ENCODE measurements around the gene OR6P1.

The OR6P1 gene, protein sequence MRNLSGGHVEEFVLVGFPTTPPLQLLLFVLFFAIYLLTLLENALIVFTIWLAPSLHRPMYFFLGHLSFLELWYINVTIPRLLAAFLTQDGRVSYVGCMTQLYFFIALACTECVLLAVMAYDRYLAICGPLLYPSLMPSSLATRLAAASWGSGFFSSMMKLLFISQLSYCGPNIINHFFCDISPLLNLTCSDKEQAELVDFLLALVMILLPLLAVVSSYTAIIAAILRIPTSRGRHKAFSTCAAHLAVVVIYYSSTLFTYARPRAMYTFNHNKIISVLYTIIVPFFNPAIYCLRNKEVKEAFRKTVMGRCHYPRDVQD

DNA sequence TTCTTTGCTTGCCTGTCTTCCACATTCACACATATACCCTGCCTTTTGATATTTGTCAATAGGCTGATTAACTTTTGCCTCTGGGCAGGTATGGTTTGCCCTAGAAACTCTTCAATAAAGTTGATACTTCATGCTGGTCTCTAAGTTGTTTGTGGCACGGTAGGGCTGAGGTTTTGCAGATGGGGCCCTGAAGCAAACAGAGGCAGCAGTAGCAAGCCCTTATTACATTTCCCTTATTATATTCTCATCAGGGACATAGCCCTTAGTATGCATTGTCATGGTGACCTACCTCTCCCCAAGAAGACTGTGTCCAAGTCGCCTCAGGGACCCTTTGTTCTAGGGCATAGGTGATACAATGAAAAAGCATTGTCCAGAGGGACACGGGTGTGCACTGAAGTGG, at the start of gene OR6P1:
TSS of gene OR6P1 (minus strand) at position 101 of the 400 bp plus-strand sequence. CDS start 6,976 bp downstream, outside the sequence.
- DNase-seq (ENCODE audit: low read depth) = no peak

DNA sequence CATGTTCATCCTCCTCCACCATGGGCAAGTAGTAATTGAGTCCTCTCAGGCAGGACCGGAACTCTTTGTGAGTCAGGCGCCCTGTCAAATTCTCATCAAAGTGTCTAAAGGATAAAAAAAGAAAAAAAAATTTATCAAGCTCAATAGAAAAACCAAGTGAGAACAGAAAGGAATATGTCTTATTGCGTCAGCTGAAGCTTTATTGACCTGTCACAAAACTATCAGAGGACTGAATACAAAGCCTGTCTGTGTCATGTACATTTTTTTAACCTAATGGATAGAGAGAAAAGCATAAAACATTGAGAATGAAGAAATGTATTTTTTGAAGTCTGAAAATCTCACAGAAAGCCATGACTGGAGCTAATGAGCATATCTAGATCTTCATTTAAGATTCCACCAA, 43.4 kb upstream of the OR6P1 start:
- no peak for DNase-seq (ENCODE audit: low read depth)

DNA sequence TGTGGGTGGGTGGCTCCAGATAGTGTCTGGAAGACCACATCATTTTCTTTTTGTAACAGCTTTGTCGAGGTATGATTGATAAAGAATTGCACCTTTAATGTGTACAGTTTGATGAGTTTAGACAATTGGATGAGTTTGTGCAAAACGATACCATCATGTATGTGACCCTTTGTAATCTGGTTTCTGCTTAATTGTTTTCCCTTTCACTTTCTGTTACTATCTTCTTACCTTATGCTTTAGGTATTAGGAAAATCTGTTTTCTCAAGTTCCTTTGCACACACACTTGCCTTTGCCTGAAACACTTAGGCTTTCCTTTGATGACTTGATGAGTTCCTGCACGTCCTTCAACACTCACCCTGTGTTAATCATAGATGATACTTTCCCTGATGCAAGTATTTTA, 41.5 kb upstream of the OR6P1 start:
- DNase-seq (ENCODE audit: low read depth) = no peak

DNA sequence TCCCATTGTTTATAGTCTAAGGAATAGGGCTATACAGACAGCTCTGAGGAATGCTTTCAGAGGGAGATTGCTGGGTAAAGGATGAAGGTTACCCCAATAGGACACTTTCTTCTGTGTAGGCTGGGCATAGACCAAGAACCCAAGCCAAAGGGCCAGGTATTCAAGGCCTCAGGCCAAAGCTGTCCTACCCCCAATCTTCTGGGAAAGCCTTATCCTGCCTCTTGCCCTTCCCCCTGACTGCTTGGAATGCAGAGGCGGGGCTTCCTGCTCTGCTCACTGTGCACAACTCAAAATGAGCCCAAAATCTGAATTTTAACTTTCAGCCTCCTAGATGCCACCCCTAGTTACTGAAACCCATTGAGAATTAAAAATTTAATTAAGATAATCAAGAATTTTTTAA, 36.9 kb upstream of the OR6P1 start:
- DNase-seq (ENCODE audit: low read depth) = no peak

DNA sequence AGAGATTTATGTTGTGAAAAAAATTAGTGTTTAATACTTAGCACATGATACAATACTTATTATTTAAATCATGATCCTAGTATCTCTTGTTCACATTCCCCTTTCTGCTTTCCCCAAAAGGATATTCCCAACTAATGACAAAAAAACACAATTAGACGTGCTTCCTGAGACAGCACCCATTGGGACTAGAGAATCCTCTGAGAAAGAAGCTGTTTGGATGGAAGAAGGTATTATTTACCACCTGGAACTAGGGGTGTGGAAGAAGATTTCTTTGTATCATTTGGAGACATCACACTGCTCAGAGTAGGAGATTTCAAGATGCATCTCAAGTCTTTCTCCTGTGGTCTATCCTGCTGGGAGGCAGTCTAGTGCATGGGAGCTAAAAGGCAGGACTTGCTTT, 34.6 kb upstream of the OR6P1 start, which contains the start of gene OR10Z1:
TSS of gene OR10Z1 (plus strand) at position 301 of the 400 bp plus-strand sequence. CDS start 1,171 bp downstream, outside the sequence.
- DNase-seq (ENCODE audit: low read depth) = no peak

DNA sequence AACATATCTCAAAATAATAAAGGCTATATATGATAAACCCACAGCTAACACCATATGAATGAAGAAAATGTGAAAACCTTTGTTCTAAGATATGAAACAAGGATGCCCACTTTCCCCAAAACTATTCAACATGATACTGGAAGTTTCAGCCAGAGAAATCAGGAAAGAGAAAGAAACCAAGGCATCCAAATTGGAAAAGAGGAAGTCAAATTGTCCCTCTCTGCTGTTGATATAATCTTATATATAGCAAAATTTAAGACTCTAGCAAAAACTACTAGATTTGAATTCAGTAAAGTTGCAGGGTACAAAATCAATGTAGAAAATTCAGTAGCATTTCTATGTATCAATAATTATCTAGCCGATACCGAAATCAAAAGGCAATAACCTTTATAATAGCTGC, 30.4 kb upstream of the OR6P1 start:
- no peak for DNase-seq (ENCODE audit: low read depth)

DNA sequence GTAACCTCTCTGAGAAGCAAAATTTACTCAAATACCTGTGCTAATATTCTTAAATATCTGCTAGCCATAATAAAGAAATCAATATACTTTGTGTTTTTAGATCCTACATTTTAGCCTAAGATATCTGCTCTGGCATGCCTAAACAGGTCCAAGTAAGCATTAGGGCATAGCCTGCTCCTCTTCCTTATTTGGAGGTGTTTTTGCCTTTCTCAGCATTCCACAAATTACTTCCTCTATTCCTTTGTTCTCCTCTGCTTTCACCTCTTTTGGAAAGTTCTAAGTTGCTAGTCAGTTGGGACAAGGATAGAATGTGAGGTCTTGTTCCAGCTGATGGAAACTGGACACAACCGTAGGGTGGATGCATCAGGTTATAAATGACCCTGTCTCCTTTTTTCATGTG, 16.6 kb upstream of the OR6P1 start:
- no peak for DNase-seq (ENCODE audit: low read depth)

DNA sequence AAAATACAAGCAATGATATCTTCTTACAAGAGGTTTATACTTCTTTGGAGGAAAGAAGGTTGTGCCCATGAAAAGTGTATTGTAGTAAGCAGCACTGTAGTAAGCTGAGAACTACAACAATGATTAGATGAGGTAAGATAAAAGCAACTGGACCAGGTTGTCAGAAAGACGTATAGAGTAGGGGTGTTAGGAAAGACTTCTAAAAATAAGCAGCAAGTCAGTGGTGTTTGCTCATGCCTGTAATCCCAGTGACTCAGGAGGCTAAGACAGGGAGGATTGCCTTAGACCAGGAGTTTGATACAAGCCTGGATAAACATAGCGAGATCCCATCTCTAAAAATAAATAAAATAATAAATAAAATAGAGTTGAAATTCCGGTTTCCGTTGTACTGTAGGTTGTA, 13.6 kb upstream of the OR6P1 start:
- DNase-seq (ENCODE audit: low read depth) = no peak

DNA sequence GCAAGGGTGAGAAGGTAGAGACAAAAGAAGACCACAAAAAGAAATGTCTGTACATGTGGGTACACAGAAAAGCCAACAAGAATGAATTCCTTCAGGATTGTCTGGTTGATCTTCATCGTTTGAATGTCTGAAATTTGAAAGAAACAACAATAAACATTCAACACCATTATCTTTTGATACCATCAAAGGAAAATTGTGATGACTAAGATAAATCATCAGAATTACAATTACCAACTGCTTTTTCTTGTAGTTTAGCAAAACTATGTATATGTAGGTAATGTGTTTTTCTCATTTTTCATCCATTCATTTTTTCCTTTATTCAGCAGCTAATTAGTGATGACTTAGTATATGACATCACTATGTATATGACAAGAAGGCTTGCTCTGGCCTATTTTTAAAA, 9.4 kb upstream of the OR6P1 start, which contains the start of gene OR10X1:
TSS of gene OR10X1 (minus strand) at position 167 of the 400 bp plus-strand sequence. CDS start at position 167, 0 bp downstream.
- DNase-seq (ENCODE audit: low read depth) = no peak

DNA sequence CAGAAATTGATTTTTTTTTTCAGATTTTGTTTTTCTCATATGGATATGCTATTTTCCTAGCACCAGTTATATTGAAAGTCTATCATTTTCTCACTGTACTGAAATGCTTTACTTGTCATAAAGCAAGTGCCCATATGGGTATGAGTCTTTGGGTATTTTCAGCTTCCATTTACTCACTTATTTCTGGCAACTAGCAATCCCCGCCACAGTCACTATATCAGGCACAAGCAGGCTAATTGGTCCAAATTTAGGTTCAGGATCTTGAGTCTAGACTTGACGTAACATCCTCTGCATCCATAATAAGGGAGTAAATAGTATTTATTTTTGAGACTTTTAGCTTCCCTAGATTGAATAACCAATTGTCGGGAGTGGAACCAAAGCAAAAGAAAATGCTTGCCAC, 7.2 kb upstream of the OR6P1 start:
- DNase-seq (ENCODE audit: low read depth) = no peak

DNA sequence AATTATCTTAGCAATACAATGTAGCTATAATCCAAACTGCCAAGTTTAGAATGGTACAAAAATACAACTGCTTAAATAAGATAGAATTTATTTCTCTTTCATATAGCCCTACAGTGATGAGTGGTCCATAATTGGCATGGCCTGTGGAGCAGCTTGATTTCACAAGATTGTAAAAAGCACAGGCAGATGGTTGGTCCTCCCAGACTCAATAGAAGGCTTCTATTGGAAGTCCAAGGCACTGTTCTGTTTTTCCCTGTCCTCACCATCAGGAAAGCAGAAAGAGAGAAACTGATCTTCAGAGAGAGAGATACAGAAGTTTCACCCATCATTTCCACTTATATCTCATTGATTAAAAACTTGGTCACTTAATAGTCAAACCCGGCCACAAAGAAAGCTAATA, 1.8 kb upstream of the OR6P1 start:
- DNase-seq (ENCODE audit: low read depth) = no peak

DNA sequence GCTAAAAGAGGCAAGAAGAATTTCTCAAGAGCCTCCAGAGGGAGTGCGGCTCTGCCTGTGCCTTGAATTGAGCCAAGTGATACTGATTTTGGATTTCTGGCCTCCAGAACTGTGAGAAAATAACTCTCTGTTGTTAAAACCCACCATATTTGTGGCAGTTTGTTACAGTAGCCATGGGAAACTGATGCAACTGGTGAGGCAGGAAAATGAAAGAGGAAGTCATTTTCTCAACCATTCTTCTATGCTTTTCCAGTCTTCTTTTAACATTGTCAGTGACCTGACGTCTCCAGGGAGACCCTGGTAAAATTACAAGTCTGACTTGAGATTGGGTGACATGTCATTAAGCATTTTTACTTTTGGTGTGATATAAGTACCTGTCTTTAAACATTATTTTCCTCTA, 5.8 kb downstream of the OR6P1 start:
- no peak for DNase-seq (ENCODE audit: low read depth)

DNA sequence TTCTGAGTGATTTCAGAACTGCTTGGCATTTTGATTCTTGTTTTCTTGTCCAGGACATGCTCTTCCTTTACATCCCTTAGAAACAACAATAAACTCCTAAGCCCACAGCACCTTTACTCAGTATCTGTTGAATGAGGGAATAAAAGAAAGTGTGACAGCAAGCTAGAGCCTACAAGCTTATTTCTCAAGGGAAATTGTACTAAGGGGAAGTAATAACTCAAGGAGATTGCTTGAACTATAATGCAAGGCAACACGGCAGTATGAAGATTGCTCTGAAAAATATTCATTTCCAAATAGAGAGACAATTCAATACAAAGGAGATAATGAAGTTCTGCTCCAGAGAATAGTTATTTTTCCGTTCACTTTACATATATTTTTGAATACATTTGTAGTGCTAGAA, 6.5 kb downstream of the OR6P1 start:
- DNase-seq (ENCODE audit: low read depth) = no peak

DNA sequence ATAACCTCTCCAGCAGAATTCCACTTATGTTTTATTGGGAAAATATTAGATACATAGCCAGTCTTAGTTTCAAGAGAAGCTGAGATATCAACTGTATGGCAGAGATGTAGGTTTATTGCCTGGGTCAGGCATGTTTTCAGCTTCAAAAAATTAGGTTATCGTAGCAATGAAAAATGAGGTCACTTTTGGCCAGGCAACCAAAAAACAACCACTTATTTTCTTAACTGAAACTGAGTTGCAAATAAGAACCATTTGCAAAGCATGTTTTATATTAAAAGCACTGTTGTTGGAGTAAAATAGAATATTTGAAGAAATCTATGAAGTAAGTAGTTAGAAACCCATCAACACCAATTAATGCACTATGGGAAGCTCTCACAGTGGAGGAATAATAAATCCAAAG, 10.7 kb downstream of the OR6P1 start:
- DNase-seq (ENCODE audit: low read depth) = no peak

DNA sequence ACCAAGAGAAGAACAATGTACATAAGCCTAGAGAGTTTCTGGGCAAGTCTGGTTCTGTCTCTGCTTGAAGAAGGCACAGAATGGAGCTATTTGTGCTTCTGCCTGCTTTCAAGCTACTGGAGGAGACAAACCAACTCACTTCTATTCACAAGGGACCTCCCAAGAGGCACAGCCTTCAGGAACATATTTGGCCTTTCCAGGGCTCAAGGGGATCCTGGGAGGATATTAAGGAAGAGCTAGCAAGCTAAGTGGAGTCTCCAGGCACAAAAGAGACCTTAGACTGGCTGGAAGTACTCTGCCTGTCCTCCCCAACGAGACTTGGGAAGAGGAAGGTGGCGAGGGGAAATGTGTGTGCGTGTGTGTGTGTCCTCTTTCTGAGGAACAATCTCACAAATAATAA, 16.0 kb downstream of the OR6P1 start, which contains the start of gene OR6Y1:
TSS of gene OR6Y1 (minus strand) at position 54 of the 400 bp plus-strand sequence. CDS start 6,300 bp downstream, outside the sequence.
- DNase-seq (ENCODE audit: low read depth) = no peak

DNA sequence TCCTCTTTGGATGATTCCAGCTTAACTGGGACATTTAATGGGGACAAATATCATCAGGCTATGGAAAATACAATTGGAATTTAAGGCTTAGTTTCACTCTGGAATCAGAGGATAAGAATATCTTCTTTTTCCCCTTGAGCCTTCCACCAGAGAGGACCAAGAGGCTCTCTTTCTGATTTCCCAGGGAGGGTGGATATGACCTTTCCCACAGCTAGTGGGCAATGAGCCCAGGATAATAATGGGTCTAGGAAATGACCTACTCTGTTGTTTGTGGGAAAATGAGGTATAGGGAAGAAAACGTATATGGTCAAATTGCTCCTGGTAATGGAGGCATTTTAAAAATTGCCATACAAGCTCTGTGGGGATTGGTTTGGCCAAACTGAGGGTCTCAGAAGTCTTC, 18.1 kb downstream of the OR6P1 start:
- DNase-seq (ENCODE audit: low read depth) = no peak

DNA sequence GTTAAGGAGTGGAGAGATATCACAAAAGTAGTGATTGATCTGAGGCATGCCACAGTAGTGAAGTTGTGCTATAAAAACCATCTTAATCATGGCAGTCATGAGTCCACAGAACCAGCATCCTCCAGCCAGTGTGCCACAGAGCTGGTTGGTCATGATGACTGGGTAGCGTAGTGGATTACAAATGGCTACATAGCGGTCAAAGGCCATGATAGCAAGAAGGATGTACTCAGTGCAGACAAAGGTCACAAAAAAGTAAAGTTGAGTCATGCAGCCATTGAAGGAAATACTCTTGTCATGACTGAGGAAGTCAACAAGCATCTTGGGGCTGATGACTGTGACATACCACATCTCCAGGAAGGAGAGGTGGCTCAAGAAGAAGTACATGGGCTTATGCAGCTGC, 22.8 kb downstream of the OR6P1 start:
- no peak for DNase-seq (ENCODE audit: low read depth)

DNA sequence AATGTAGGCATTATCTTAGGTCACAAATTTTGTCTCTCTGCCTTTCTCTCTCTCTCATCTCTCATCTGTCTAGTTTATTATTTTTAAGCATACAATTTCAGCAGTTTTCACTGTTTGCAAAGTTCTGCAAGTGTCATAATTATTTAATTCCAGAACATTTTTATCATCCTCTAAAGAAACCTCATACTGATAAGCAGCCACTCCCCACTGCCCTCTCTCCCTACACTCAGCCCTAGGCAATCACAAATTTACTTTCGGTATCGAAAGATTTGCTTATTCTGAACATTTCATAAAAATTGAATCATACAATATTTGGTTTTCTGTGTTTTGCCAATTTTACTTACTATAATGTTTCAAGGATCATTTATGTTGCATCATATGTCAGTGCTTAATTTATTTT, 32.8 kb downstream of the OR6P1 start:
- no peak for DNase-seq (ENCODE audit: low read depth)

DNA sequence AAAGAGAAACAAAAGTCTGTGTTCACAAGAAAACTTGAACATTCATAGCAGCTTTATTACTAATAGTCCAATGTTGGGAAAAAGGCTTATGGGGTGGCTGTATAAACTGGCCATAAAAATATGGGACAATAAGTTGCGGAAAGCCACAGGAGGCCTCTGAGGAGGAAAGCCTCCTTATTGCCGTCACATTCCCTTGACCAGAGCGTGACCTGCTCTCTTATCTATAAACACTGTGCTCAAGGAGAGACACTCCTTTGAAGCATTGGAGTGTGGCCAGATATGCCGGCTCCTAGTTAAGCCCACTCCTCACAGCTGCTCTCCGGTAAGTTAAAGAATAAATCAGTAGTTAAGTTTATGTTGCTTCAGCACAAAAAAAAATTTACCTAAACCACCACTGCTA, 35.9 kb downstream of the OR6P1 start:
- no peak for DNase-seq (ENCODE audit: low read depth)

DNA sequence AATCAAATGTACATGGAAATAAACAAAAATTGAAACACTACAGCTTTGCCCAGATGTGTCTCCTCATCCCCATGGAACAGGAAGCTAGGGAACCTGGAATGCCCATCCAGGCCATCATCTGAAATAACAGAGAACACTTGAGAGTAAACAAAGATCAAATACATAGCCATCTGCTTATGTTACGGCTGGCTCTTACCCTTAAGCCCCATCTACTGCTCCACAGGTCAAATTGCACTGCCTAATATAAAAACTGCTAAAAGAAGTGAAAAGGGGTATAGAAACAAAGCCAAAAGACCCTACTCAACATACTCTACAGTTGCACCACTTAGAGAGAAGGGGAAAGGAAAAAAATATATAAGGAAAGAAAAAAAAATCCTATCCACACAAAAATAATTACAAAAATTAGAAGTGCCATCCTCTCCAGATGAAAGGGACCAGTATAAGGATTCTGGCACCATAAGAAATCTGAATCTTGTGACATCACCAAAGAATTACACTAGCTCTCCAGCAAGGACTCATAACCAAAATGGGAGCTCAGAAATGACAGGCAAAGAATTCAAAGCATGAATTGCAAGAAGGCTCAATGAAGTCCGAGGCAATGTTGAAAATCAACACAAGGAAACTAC, 43.1 kb downstream of the OR6P1 start:
- DNase-seq (ENCODE audit: low read depth) = no peak

DNA sequence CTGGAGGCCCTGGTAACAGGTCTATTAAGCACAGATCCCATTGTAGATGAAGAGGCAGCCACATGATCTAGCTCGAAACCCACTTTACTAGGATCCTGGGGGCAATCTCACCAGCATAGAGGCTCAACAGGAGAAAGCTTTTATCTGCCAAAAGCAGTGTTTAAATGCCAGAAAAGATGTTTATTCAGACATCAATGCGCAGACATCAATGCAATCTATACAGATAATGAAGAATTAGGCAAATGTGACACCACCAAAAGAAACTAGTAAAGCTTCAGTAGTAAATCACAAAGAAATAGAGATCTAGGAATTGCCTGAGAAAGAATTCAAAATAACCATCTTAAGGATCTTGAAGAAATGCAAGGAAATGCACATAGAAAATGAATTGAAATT, 48.7 kb downstream of the OR6P1 start:
- DNase-seq (ENCODE audit: low read depth) = no peak

DNA sequence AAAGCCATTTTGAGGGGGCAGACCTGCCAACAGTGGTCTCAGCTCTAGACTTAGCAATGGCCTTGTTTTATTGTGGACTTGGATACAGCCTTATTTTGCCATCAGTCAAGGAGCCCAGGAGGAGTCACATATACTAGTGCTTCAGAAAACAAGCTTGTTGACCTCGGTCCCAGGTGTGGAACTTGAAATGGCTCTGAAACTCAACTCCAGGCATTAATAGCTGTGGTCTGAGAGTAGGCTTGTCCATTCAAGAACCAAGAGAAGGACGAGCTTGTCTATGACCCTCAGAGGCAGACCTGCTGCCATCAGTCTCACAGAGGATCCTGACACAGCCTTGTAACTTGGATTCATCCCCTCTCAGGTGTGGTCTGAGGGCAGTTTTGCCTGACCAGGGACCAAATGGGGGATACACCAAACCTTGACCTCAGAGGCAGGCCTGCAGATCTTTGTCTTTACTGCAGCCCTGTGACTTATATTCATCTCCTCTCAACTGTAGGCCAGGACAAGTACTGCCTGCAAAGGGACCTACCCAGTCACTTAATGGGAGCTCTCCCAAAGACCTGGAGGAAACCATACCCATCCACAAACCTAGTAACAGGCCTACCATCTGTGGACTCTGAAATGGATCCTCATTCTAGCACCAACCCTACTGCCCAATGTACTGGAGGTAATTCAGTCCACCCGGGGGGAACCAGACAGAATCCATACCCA, 49.3 kb downstream of the OR6P1 start:
- DNase-seq (ENCODE audit: low read depth) = no peak

DNA sequence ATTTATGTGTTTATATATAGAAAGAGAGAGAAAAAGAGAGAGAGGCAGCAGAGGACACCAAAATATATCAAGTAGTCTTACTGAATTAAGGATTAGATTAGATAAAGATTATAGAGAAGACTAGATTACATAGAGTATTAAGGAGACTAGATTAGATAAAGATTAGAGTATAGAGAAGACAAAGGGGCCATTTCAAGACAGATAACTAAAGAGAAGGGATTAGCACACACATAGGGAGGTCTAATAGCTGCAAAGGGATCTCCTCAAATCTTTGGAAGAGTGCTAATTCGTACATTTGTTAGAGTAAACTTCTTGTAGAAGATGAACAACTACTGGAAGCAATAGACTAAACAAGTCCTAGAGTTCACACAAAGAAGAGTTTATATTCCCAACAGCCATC, 50.4 kb downstream of the OR6P1 start:
- DNase-seq (ENCODE audit: low read depth) = no peak

Measured in stimulated activated CD8-positive, alpha-beta memory T cell treated with anti-CD3 and anti-CD28 coated beads, Interleukin-15, amount 100 ng/mL, for 24 hours (primary cell).